Mesothelial cell of epicardium (in vitro differentiated cells): ENCODE results near the gene SLC66A1. TPM values are rescaled to one million over a fixed set of nuclear protein-coding genes. Genes with fewer than 3 reads are reported as not detected.

ENCODE experiments used
- DNase-seq, 2 experiments: peaks; one replicate each; pipeline ENCODE4 v3.0.0; 2021; ENCODE audit warnings: low spot score in 2 of 2; ENCODE audit not compliant: unreplicated experiment in 2 of 2
- H3K27ac Mint-ChIP-seq: 2 replicates; pipeline ENCODE4 v1.8.0; 2021; ENCODE audit warnings: mixed read lengths
- H3K27me3 Mint-ChIP-seq: 2 replicates; pipeline ENCODE4 v1.8.0; 2021; ENCODE audit warnings: low read depth, mixed read lengths
- H3K36me3 Mint-ChIP-seq: 2 replicates; pipeline ENCODE4 v1.8.0; 2021; ENCODE audit warnings: mixed read lengths
- H3K4me1 Mint-ChIP-seq: 2 replicates; pipeline ENCODE4 v1.8.0; 2021; ENCODE audit warnings: mixed read lengths
- H3K4me3 Mint-ChIP-seq: 2 replicates; pipeline ENCODE4 v1.8.0; 2021; ENCODE audit warnings: mild to moderate bottlenecking, moderate library complexity, mixed read lengths
- H3K9me3 Mint-ChIP-seq: 2 replicates; pipeline ENCODE4 v1.8.0; 2021; ENCODE audit warnings: mixed read lengths
- total RNA-seq: library from RNA; stranded (reverse); gene quantifications from 3 replicates; pipeline ENCODE4 v1.2.1, GENCODE V29; 2021
- TF ChIP-seq, protein P1 (sequence below): fragments of 200-600 bp; sonication (generic); IDR thresholded peaks from one replicate; pipeline ENCODE4 v1.5.0; 2021; ENCODE audit warnings: antibody characterized with exemption; ENCODE audit not compliant: unreplicated experiment

The SLC66A1 gene
- total RNA-seq, 1 donor from 2014 or later, result 20.9 TPM

- H3K27ac Mint-ChIP-seq, result no peak overlapping the region
- H3K36me3 Mint-ChIP-seq, result peaks cover 14% of the 10 kb centered on the region
- no peaks in the 10 kb centered on the region for H3K27me3 Mint-ChIP-seq
Observed at GRCh38 chr1:19326748-19327065, 14.6 kb downstream of the SLC66A1 start.

DNA sequence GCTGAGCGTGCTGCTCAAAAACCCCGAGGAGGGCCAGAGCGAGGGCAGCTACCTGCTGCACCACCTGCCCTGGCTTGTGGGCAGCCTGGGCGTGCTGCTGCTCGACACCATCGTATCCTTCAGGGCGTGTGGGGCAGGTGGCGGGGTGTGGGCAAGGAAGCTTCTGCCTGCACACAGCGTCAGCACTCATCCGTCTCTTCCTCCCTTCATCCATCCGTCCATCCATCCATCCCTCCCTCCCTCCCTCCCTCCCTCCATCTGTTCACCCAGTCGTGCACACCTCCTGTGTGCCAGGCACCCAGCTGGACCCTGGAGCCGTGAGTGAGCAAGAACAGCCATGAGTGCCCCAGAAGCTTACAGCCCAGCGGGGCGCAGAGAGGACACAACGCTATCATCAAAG is 15.2 kb downstream of the SLC66A1 start:
- no peak overlapping the region for H3K27ac Mint-ChIP-seq
- H3K4me3 Mint-ChIP-seq, result no peak overlapping the region
- no peaks in the 10 kb centered on the region for H3K4me1 Mint-ChIP-seq
- peaks cover 14% of the 10 kb centered on the region for H3K36me3 Mint-ChIP-seq
- DNase-seq, result no peak
- no peaks in the 10 kb centered on the region for H3K9me3 Mint-ChIP-seq
- H3K27me3 Mint-ChIP-seq, result no peaks in the 10 kb centered on the region
- TF ChIP-seq, protein P1, sequence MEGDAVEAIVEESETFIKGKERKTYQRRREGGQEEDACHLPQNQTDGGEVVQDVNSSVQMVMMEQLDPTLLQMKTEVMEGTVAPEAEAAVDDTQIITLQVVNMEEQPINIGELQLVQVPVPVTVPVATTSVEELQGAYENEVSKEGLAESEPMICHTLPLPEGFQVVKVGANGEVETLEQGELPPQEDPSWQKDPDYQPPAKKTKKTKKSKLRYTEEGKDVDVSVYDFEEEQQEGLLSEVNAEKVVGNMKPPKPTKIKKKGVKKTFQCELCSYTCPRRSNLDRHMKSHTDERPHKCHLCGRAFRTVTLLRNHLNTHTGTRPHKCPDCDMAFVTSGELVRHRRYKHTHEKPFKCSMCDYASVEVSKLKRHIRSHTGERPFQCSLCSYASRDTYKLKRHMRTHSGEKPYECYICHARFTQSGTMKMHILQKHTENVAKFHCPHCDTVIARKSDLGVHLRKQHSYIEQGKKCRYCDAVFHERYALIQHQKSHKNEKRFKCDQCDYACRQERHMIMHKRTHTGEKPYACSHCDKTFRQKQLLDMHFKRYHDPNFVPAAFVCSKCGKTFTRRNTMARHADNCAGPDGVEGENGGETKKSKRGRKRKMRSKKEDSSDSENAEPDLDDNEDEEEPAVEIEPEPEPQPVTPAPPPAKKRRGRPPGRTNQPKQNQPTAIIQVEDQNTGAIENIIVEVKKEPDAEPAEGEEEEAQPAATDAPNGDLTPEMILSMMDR, result no peak

More at GRCh38 chr1:19326748-19327065, 14.6 kb downstream of the SLC66A1 start:
- no peaks in the 10 kb centered on the region for H3K9me3 Mint-ChIP-seq
- no peak for DNase-seq
- no peaks in the 10 kb centered on the region for H3K4me1 Mint-ChIP-seq
- no peak overlapping the region for H3K4me3 Mint-ChIP-seq
- TF ChIP-seq, protein P1, result no peak

GRCh38 chr1:19327736-19328135 is 15.6 kb downstream of the SLC66A1 start:
- H3K4me3 Mint-ChIP-seq, result no peak overlapping the region
- DNase-seq, result no peak
- no peaks in the 10 kb centered on the region for H3K9me3 Mint-ChIP-seq
- H3K27ac Mint-ChIP-seq, result no peak overlapping the region
- no peaks in the 10 kb centered on the region for H3K27me3 Mint-ChIP-seq
- TF ChIP-seq, protein P1, result no peak
- H3K4me1 Mint-ChIP-seq, result no peaks in the 10 kb centered on the region
- H3K36me3 Mint-ChIP-seq, result peaks cover 12% of the 10 kb centered on the region

GRCh38 chr1:19328486-19328885 is 16.4 kb downstream of the SLC66A1 start:
- TF ChIP-seq, protein P1, result no peak
- no peak overlapping the region for H3K4me3 Mint-ChIP-seq
- H3K27ac Mint-ChIP-seq, result no peak overlapping the region
- peaks cover 12% of the 10 kb centered on the region for H3K36me3 Mint-ChIP-seq
- no peaks in the 10 kb centered on the region for H3K9me3 Mint-ChIP-seq
- no peaks in the 10 kb centered on the region for H3K4me1 Mint-ChIP-seq
- DNase-seq, result no peak
- no peaks in the 10 kb centered on the region for H3K27me3 Mint-ChIP-seq

DNA sequence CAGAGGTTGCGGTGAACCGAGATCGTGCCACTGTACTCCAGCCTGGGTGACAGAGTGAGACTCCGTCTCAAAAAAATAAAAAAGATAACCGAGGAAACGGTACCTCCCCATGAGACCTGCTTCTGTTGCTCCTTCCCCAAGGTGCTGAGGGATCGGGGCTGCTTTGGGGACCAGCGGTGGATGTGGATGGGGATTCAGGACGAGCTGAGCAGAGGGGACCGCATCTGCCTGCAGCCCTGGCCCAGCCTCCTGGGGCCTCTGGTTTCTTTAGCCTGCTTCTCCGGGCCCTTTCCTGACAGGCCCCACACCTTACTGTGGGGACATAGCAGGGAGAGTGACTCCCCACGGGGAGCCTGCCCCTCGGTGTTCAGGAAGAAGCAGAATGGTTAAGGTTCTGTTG is 17.1 kb downstream of the SLC66A1 start:
- Mint-ChIP-seq H3K4me1 (no peaks in the 10 kb centered on the region), H3K27ac (no peak overlapping the region), H3K36me3 (peaks cover 12% of the 10 kb centered on the region), H3K4me3 (no peak overlapping the region), H3K27me3 (no peaks in the 10 kb centered on the region), H3K9me3 (no peaks in the 10 kb centered on the region)
- TF ChIP-seq, protein P1, result no peak
- DNase-seq, result no peak

DNA sequence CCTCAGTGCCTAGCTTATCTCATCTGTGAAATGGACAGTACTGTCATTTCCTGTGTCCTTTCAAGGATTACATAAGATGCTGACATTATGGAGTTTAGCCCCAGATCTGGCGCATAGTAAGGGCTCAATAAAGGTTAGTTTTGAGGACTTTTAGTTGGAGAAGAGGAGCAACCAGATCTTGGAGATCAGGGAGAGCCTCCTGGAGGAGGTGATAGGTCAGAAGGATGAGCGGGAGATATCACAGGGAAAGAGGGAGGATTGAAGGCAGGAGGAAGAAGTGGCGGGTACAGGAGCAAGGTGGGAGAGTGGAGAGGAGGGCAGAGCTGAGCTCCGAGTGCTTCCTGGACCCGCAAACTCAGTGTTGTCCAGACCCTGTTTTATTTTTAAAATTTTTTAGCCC is 17.5 kb downstream of the SLC66A1 start:
- Mint-ChIP-seq H3K4me3 (no peak overlapping the region), H3K27me3 (no peaks in the 10 kb centered on the region), H3K27ac (no peak overlapping the region), H3K9me3 (no peaks in the 10 kb centered on the region), H3K4me1 (no peaks in the 10 kb centered on the region), H3K36me3 (peaks cover 12% of the 10 kb centered on the region)
- DNase-seq, result no peak
- TF ChIP-seq, protein P1, result no peak
